ENCODE results near the gene ITIH5. TPM values are rescaled to one million over a fixed set of nuclear protein-coding genes. Genes with fewer than 3 reads are reported as not detected.

ITIH5 gene
- total RNA-seq, 1 donor from 2014 or later, result 3.4 TPM

- no peak overlapping the region for H3K27ac Mint-ChIP-seq (ENCODE audit: unreplicated experiment)
- no peaks in the 10 kb centered on the region for H3K36me3 Mint-ChIP-seq (ENCODE audit: low read depth)
- no peak overlapping the region for H3K4me3 Mint-ChIP-seq (ENCODE audit: unreplicated experiment)
- TF ChIP-seq CTCF (IDR thresholded peaks at IDR 0.05), result no peak
- no peaks in the 10 kb centered on the region for H3K9me3 Mint-ChIP-seq (ENCODE audit: low read depth)
- no peaks in the 10 kb centered on the region for H3K4me1 Mint-ChIP-seq (ENCODE audit: low read depth)
- peak; percentile 75 for DNase-seq (ENCODE audit: low spot score)
- peaks cover 7% of the 10 kb centered on the region for H3K27me3 Mint-ChIP-seq (ENCODE audit: low read depth)
Observed at GRCh38 chr10:7592627-7593026, 74.1 kb downstream of the ITIH5 start.

GRCh38 chr10:7590271-7590670 is 76.5 kb downstream of the ITIH5 start:
- Mint-ChIP-seq H3K36me3 (ENCODE audit: low read depth) (no peaks in the 10 kb centered on the region), H3K9me3 (ENCODE audit: low read depth) (no peaks in the 10 kb centered on the region)
- no peak for TF ChIP-seq CTCF (IDR thresholded peaks at IDR 0.05)

GRCh38 chr10:7589748-7590147 is 77.0 kb downstream of the ITIH5 start:
- DNase-seq (ENCODE audit: low spot score), result no peak
- Mint-ChIP-seq H3K27me3 (ENCODE audit: low read depth) (peaks cover 7% of the 10 kb centered on the region), H3K36me3 (ENCODE audit: low read depth) (no peaks in the 10 kb centered on the region), H3K9me3 (ENCODE audit: low read depth) (no peaks in the 10 kb centered on the region), H3K4me1 (ENCODE audit: low read depth) (no peaks in the 10 kb centered on the region), H3K4me3 (ENCODE audit: unreplicated experiment) (no peak overlapping the region), H3K27ac (ENCODE audit: unreplicated experiment) (no peak overlapping the region)
- no peak for TF ChIP-seq CTCF (IDR thresholded peaks at IDR 0.05)

More at GRCh38 chr10:7590271-7590670, 76.5 kb downstream of the ITIH5 start:
- H3K4me3 Mint-ChIP-seq (ENCODE audit: unreplicated experiment), result no peak overlapping the region
- no peaks in the 10 kb centered on the region for H3K4me1 Mint-ChIP-seq (ENCODE audit: low read depth)
- H3K27me3 Mint-ChIP-seq (ENCODE audit: low read depth), result peaks cover 7% of the 10 kb centered on the region
- DNase-seq (ENCODE audit: low spot score), result no peak
- no peak overlapping the region for H3K27ac Mint-ChIP-seq (ENCODE audit: unreplicated experiment)

- Mint-ChIP-seq H3K4me1 (ENCODE audit: low read depth) (no peaks in the 10 kb centered on the region), H3K4me3 (ENCODE audit: unreplicated experiment) (no peak overlapping the region), H3K27me3 (ENCODE audit: low read depth) (peaks cover 7% of the 10 kb centered on the region), H3K9me3 (ENCODE audit: low read depth) (no peaks in the 10 kb centered on the region), H3K36me3 (ENCODE audit: low read depth) (no peaks in the 10 kb centered on the region), H3K27ac (ENCODE audit: unreplicated experiment) (no peak overlapping the region)
- no peak for DNase-seq (ENCODE audit: low spot score)
- no peak for TF ChIP-seq CTCF (IDR thresholded peaks at IDR 0.05)
Observed at GRCh38 chr10:7587865-7588188, 78.9 kb downstream of the ITIH5 start.

- Mint-ChIP-seq H3K4me1 (ENCODE audit: low read depth) (no peaks in the 10 kb centered on the region), H3K27ac (ENCODE audit: unreplicated experiment) (no peak overlapping the region), H3K9me3 (ENCODE audit: low read depth) (no peaks in the 10 kb centered on the region), H3K36me3 (ENCODE audit: low read depth) (no peaks in the 10 kb centered on the region), H3K27me3 (ENCODE audit: low read depth) (peaks cover 7% of the 10 kb centered on the region), H3K4me3 (ENCODE audit: unreplicated experiment) (no peak overlapping the region)
- TF ChIP-seq CTCF (IDR thresholded peaks at IDR 0.05), result no peak
- no peak for DNase-seq (ENCODE audit: low spot score)
Observed at GRCh38 chr10:7587168-7587864, 79.5 kb downstream of the ITIH5 start.
